SK-N-SH (cell line): ENCODE results near the gene NPAS3.

ENCODE experiments used
- CHD2 ChIP-seq: fragments of 150-350 bp; IDR thresholded peaks from 2 replicates; pipeline ENCODE4 v1.6.1; 2018; ENCODE audit warnings: low read length; ENCODE audit not compliant: partially characterized antibody
- CTCF ChIP-seq: fragments of 200-600 bp; sonication (generic); IDR thresholded peaks from 2 replicates; pipeline ENCODE4 v1.6.1; 2017; ENCODE audit warnings: antibody characterized with exemption, mild to moderate bottlenecking, moderate library complexity
- EP300 ChIP-seq, 2 experiments: IDR thresholded peaks; 2 replicates each; pipeline versions ENCODE4 v1.4.0 to v1.6.1; 2012; ENCODE audit warnings: borderline replicate concordance in 1 of 2, low read depth in 1 of 2, low read length in 1 of 2
- GABPA ChIP-seq: IDR thresholded peaks from 2 replicates; pipeline ENCODE4 v1.4.0; 2012; ENCODE audit warnings: low read depth, mild to moderate bottlenecking
- JUND ChIP-seq: IDR thresholded peaks from 2 replicates; pipeline ENCODE4 v1.4.0; 2012
- MAX ChIP-seq: IDR thresholded peaks from 2 replicates; pipeline ENCODE4 v1.4.0; 2012; ENCODE audit warnings: low read depth
- MEF2A ChIP-seq: IDR thresholded peaks from 2 replicates; pipeline ENCODE4 v1.4.0; 2012; ENCODE audit warnings: low read depth, borderline replicate concordance
- PBX3 ChIP-seq: IDR thresholded peaks from 2 replicates; pipeline ENCODE4; 2012
- REST ChIP-seq: IDR thresholded peaks from 2 replicates; pipeline ENCODE4 v1.6.1; 2012; ENCODE audit warnings: mild to moderate bottlenecking, low read depth, low read length, moderate library complexity
- TAF1 ChIP-seq: IDR thresholded peaks from 2 replicates; pipeline ENCODE4 v1.6.1; 2012; ENCODE audit warnings: low read depth, mild to moderate bottlenecking, low read length, moderate library complexity, borderline replicate concordance
- YY1 ChIP-seq: IDR thresholded peaks from 2 replicates; pipeline ENCODE4 v1.4.0; 2012; ENCODE audit warnings: low read depth, mild to moderate bottlenecking

DNA sequence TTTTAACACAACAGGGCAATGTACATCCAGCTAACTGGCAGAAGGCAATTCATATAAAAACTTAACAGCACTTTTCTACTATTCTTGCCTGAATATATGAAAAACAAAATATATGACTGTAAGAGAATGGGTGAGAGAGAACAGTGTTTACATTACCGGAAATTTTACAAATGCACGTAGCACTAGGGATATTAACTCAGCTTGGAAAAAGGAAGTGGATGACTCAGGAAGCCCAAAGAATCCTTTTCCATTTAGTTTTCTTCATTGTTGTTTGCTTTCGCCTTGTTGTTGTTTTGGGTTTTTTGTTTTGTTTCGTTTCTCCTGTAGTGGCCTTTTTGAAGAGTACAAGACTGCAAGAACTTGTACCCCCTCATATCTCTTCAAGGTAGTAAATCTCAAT is 716.7 kb downstream of the NPAS3 start:
- TF ChIP-seq CTCF (no peak), MAX (no peak), REST (no peak), CHD2 (no peak), PBX3 (no peak), GABPA (no peak), JUND (no peak), TAF1 (no peak), EP300 (IDR thresholded peaks at IDR 0.05; ENCODE audit: borderline replicate concordance in 1 of 2, low read depth in 1 of 2, low read length in 1 of 2) (no peak), MEF2A (no peak), YY1 (no peak)
